Upper lobe of right lung (tissue), 1 donor: Measurements from ENCODE around the gene GPR83. TPM values are rescaled to one million over a fixed set of nuclear protein-coding genes. Genes with fewer than 3 reads are reported as not detected.

Experiments
- ATAC-seq: fragments of 200-7000 bp; cut with Tn5 transposase; one replicate; pipeline ENCODE4 v1.9.1; 2020; ENCODE audit warnings: mild to moderate bottlenecking, moderate library complexity
- DNase-seq: peaks from one replicate; pipeline ENCODE4 v3.0.0-alpha.2; 2020
- H3K27ac ChIP-seq: fragments of 200-600 bp; one replicate; pipeline ENCODE4 v1.8.0; 2022
- H3K27me3 ChIP-seq: fragments of 200-600 bp; one replicate; pipeline ENCODE4 v1.8.0; 2022; ENCODE audit warnings: mild to moderate bottlenecking
- H3K36me3 ChIP-seq: fragments of 200-600 bp; one replicate; pipeline ENCODE4 v1.8.0; 2022
- H3K4me1 ChIP-seq: fragments of 200-600 bp; one replicate; pipeline ENCODE4 v1.8.0; 2022
- H3K4me3 ChIP-seq: fragments of 200-600 bp; one replicate; pipeline ENCODE4 v1.8.0; 2022; ENCODE audit warnings: mild to moderate bottlenecking
- H3K9me3 ChIP-seq: fragments of 200-600 bp; one replicate; pipeline ENCODE4 v1.8.0; 2022
- intact Hi-C: fragments of 100-400 bp; cut with DNase I; formaldehyde crosslinking; loops from one replicate; pipeline ENCODE4 v1.11.0; 2022
- total RNA-seq: library from RNA; stranded (reverse); fragmentation: NEBNext Ultra II Directional; extraction: Animal tissue kit (Norgen Biotek cat#: 25700); gene quantifications from one replicate; pipeline ENCODE4 v1.2.1, GENCODE V29; 2021
- TF ChIP-seq, protein P1 (sequence below): fragments of 200-600 bp; IDR thresholded peaks from one replicate; pipeline ENCODE4 v1.8.0; 2022; ENCODE audit warnings: antibody characterized with exemption
- donor health status: DM: no; HTN: yes; CAD: no; lungs with severe emphysema.

GPR83 gene
- total RNA-seq, 1 donor from 2014 or later, result 0.12 TPM

DNA sequence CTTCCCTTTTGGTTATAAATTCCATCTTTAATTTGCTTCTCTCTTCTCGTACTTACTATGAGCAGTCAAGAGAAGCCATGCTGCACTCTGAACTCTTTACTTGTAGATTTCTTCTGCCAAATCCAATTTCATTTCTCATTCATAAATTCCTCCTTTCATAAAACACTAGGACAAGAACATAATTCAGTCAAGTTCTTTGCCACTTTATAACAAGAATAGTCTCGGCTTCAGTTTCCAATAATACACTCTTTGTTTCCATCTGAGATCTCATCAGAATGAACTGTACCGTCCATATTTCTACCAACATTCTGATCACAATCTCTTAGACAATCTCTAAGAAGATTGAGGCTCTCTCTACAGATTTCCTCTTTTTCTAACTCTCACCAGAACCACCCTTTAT, 71.7 kb downstream of the GPR83 start:
- intact Hi-C loops, result no loop called here
- DNase-seq (no peak), ATAC-seq (no peak)
- Histone ChIP-seq H3K27me3 (no peaks in the 10 kb centered on the region), H3K4me3 (no peak overlapping the region), H3K27ac (no peak overlapping the region), H3K4me1 (no peaks in the 10 kb centered on the region), H3K9me3 (no peaks in the 10 kb centered on the region), H3K36me3 (no peaks in the 10 kb centered on the region)
- TF ChIP-seq, protein P1, sequence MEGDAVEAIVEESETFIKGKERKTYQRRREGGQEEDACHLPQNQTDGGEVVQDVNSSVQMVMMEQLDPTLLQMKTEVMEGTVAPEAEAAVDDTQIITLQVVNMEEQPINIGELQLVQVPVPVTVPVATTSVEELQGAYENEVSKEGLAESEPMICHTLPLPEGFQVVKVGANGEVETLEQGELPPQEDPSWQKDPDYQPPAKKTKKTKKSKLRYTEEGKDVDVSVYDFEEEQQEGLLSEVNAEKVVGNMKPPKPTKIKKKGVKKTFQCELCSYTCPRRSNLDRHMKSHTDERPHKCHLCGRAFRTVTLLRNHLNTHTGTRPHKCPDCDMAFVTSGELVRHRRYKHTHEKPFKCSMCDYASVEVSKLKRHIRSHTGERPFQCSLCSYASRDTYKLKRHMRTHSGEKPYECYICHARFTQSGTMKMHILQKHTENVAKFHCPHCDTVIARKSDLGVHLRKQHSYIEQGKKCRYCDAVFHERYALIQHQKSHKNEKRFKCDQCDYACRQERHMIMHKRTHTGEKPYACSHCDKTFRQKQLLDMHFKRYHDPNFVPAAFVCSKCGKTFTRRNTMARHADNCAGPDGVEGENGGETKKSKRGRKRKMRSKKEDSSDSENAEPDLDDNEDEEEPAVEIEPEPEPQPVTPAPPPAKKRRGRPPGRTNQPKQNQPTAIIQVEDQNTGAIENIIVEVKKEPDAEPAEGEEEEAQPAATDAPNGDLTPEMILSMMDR, result no peak

DNA sequence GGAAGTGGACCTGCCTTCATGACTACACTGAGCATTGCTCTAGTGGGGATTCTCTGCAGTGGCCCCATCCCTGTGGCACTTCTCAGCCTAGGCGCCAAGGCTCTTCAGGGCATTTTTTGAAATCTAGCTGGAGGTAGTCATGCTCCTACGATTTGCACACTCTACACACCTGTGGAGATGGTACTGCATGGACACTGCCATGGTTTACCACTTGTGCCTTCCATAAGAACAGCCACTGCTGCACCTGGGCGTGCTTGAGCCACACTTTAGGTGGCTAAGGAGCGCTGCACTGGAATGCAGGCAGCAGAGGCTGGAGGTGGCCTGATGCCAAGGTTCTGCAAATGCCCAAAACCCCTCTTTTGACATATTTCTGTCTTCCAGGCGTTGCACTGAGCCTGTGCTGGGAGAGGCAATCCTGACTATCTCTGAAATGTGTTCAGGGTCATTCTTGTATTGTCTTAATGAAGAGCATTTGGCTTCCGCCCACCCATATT, 72.6 kb downstream of the GPR83 start:
- Histone ChIP-seq H3K4me1 (no peaks in the 10 kb centered on the region), H3K27me3 (no peaks in the 10 kb centered on the region), H3K9me3 (no peaks in the 10 kb centered on the region), H3K27ac (no peak overlapping the region), H3K36me3 (no peaks in the 10 kb centered on the region), H3K4me3 (no peak overlapping the region)
- ATAC-seq (peak; percentile 13), DNase-seq (no peak)
- TF ChIP-seq, protein P1, result no peak
- intact Hi-C loops, result no loop called here

Other genes starting within 250 kb of the GPR83 start
- not detected for gene IZUMO1R, start 96.8 kb downstream of the GPR83 start, total RNA-seq
- 17.4 TPM for gene MRE11, start 92.4 kb upstream of the GPR83 start, total RNA-seq
- gene ANKRD49, start 92.6 kb upstream of the GPR83 start, total RNA-seq, result 16.6 TPM
- gene C11orf97, start 111.0 kb upstream of the GPR83 start, total RNA-seq, result not detected
- gene FUT4, start 142.5 kb upstream of the GPR83 start, total RNA-seq, result 6.0 TPM
- gene PIWIL4, start 165.9 kb upstream of the GPR83 start, total RNA-seq, result 2.9 TPM